Measurements from ENCODE around the gene SOD3.

The SOD3 gene, protein sequence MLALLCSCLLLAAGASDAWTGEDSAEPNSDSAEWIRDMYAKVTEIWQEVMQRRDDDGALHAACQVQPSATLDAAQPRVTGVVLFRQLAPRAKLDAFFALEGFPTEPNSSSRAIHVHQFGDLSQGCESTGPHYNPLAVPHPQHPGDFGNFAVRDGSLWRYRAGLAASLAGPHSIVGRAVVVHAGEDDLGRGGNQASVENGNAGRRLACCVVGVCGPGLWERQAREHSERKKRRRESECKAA

GRCh38 chr4:24794916-24795665 lies at the start of gene SOD3:
TSS of gene SOD3 (plus strand) at chr4:24795573. CDS start at chr4:24799522, 3,949 bp downstream.
- H3K27ac ChIP-seq = no peak within 1 kb of the TSS
- TF ChIP-seq CTCF (conservative IDR thresholded peaks at IDR 0.05) = no peak

- TF ChIP-seq CTCF (conservative IDR thresholded peaks at IDR 0.05) = no peak
- H3K27ac ChIP-seq = no peak overlapping the region
These were observed 48.0 kb upstream of the SOD3 start for GRCh38 chr4:24747234-24747975.

DNA sequence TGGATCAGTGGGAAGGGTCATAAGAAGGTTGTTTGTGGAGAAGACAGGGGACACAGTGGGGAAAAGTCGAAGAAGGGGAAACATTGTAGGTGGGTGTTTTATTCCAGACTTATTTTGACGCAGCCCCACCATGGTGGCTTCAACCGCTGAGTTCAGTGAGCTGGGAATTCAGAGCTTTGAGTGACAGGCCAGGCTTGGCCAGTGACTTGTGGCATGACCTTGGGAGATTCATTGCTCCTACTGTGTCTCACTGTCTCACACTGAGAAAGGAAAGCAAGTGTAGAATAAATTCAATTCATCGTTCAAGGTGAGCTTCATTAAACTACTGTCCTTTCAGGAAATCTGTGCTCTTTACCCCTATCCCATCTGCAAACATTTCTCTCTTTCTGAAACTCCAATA lies 47.4 kb upstream of the SOD3 start:
- no peak for TF ChIP-seq CTCF (conservative IDR thresholded peaks at IDR 0.05)
- no peak overlapping the region for H3K27ac ChIP-seq

DNA sequence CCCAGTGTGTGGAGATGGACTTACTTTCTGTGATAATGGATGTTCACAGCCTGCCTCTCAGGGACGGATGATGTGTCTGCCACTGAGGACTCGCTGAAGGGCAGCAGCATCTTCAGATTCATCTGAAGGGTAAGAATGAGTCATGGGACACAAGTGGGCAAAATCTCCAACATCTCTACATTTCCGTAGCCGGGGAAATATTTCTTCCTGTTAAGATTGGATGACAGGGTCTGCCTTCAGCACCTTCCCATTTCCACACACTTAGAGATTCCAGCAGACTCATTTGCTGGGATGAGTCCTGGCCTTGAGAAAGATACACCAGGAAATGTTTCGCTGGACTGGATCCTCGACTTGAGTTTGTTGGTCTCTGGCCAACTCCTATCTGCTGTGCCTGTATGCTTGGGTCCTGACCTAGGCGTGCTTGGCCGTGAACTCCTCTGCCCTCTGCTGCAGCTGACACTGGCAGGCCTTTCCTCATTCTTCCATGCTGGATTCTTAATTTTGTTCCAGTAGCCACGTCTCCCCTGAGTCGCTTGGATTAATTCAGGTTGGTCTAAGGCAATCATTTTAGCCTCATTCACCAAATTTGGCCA lies 46.5 kb upstream of the SOD3 start:
- H3K27ac ChIP-seq = no peak overlapping the region
- no peak for TF ChIP-seq CTCF (conservative IDR thresholded peaks at IDR 0.05)

GRCh38 chr4:24750106-24750505 lies 45.3 kb upstream of the SOD3 start:
- no peak overlapping the region for H3K27ac ChIP-seq
- TF ChIP-seq CTCF (conservative IDR thresholded peaks at IDR 0.05) = no peak

DNA sequence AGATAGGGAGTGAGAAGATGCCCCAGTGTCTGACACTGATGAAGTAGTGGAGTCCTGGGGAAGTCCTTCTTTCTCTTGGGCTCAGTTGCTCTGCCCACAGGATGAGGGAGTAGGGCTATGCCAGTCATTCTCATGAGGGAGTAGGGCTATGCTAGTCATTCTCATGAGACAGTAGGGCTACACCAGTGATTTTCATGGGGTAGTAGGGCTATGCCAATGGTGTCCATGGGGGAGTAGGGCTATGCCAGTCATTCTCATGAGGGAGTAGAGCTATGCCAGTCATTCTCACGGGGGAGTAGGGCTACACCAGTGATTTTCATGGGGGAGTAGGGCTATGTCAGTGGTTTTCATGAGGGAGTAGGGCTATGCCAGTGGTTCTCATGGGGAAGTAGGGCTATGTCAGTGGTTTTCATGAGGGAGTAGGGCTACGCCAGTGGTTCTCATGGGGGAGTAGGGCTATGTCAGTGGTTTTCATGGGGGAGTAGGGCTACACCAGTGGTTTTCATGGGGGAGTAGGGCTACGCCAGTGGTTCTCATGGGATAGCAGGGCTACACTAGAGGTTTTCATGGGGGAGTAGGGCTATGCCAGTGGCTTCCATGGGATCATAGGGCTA lies 43.3 kb upstream of the SOD3 start:
- no peak overlapping the region for H3K27ac ChIP-seq
- no peak for TF ChIP-seq CTCF (conservative IDR thresholded peaks at IDR 0.05)

Measured in VCaP (cell line).